ENCODE data around the gene POU3F2. TPM values are rescaled to one million over a fixed set of nuclear protein-coding genes. Genes with fewer than 3 reads are reported as not detected.

POU3F2 gene
- total and polyA plus RNA-seq, 9 of the 15 experiments (the other 6 are each of a cell fraction or from before 2014, with no cell fraction given): 0.08 to 0.46 (median 0.36) TPM

GRCh38 chr6:98838975-98839374 is 4.6 kb downstream of the POU3F2 start (continued):
- TF ChIP-seq DEAF1 (CRISPR knock-in tag; IDR thresholded peaks at IDR 0.05) (no peak), FOXJ2 (tag; IDR thresholded peaks at IDR 0.05) (no peak), ZNF561 (CRISPR knock-in tag; conservative IDR thresholded peaks at IDR 0.05) (no peak), NCOA4 (IDR thresholded peaks at IDR 0.05; ENCODE audit: partially characterized antibody) (no peak)

DNA sequence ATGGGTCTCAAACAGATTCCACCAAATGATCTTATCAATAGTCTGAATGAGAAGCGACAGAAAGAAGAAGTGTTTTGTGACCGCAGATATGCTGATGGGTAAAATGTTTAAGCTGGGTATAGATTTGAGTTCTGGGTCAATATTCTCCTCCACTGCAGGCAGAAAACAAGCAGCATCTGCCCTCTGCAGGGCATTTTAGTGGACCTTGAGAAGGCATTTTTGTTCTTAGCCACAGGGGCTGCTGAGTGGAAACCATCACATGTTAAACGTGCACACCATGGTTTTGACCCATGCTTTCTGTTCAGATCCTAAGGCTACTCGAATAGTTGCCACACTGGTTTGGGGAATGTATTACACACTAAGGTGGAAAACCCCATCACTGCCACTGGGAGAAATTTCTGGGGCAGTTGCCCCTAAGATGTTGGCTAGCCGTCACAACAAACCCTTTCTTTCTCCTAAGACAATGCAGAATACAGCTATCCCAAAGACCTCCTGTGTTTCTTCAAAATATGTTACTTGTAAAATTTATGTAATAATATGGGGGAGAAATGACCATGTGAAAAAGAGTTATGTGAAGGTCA is 5.5 kb downstream of the POU3F2 start:
- CTCF ChIA-PET (ENCODE audit: low intra/inter-chr PET ratio): interaction anchor here (0.8 kb wide), 2 partner anchors 64 to 71 kb away, joined by 3 to 5 read pairs; no protein-coding TSS in a partner anchor
- POLR2A ChIA-PET: no interaction called here
- ATAC-seq (peak; percentile 52), FAIRE-seq (peak; percentile 40), DNase-seq (ENCODE audit: extremely low read depth in 1 of 4, low spot score in 3 of 4) (peak in 1 of 4 experiments; percentile 44)
- Histone ChIP-seq H3K4me3 (no peak overlapping the region), H3K4me2 (ENCODE audit: insufficient read depth, low read length) (no peak overlapping the region), H2AFZ (ENCODE audit: low read depth, low read length) (no peak overlapping the region), H3K36me3 (ENCODE audit: control insufficient read depth, insufficient read depth, low read length) (no peaks in the 10 kb centered on the region), H4K20me1 (replicated peaks; ENCODE audit: control insufficient read depth, insufficient read depth, low read length) (no peaks in the 10 kb centered on the region), H3K27me3 (ENCODE audit: control insufficient read depth in 2 of 2, insufficient read depth in 2 of 2, low read length in 2 of 2) (peaks cover 0 to 25% of the 10 kb centered on the region in 2 experiments; a peak in 2 of 5 replicates), H3K4me1 (replicated peaks in 1 of 2; ENCODE audit: control insufficient read depth in 2 of 2, insufficient read depth in 2 of 2, low read length in 2 of 2) (peaks cover 0 to 19% of the 10 kb centered on the region in 2 experiments; a peak in 4 of 5 replicates), H3K9me3 (replicated peaks; ENCODE audit: control insufficient read depth, insufficient read depth, low read depth, low read length) (no peaks in the 10 kb centered on the region), H3K9ac (ENCODE audit: insufficient read depth in 1 of 2, low read depth in 2 of 2, low read length in 2 of 2) (no peak overlapping the region), H3K79me2 (ENCODE audit: control insufficient read depth, insufficient read depth, low read length) (no peaks in the 10 kb centered on the region; the same call in 2 of the 3 replicates), H3K9me1 (ENCODE audit: control insufficient read depth, insufficient read depth, low read length) (no peaks in the 10 kb centered on the region), H3K27ac (ENCODE audit: extremely low read depth, low read depth, low read length) (no peak overlapping the region)
- no TSS peak for BruUV-seq (replicated peaks)
- in situ Hi-C loops (cut with MboI): loop anchor here (5.0 kb wide), 1 partner anchor 68 kb away; no protein-coding TSS in a partner anchor
- intact Hi-C loops (cut with micrococcal nuclease): loop anchor here (1.0 kb wide), 1 partner anchor 71 kb away; no protein-coding TSS in a partner anchor
- 19% methylated on average over 5 of the region's 5 CpGs for WGBS (ENCODE audit: insufficient coverage, low coverage, missing lambda C conversion rate)
- TF ChIP-seq TAF9B (IDR thresholded peaks at IDR 0.05; ENCODE audit: partially characterized antibody): no peak
- TF ChIP-seq, protein P1, sequence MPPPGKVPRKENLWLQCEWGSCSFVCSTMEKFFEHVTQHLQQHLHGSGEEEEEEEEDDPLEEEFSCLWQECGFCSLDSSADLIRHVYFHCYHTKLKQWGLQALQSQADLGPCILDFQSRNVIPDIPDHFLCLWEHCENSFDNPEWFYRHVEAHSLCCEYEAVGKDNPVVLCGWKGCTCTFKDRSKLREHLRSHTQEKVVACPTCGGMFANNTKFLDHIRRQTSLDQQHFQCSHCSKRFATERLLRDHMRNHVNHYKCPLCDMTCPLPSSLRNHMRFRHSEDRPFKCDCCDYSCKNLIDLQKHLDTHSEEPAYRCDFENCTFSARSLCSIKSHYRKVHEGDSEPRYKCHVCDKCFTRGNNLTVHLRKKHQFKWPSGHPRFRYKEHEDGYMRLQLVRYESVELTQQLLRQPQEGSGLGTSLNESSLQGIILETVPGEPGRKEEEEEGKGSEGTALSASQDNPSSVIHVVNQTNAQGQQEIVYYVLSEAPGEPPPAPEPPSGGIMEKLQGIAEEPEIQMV (tag; conservative IDR thresholded peaks at IDR 0.05; ENCODE audit: low read depth): no peak
- TF ChIP-seq BACH1 (tag; IDR thresholded peaks at IDR 0.05): no peak
- TF ChIP-seq SMC3 (conservative IDR thresholded peaks at IDR 0.05; ENCODE audit: insufficient read depth, low read depth, low read length): peak; percentile 33; the same call in 1 of the 2 replicates
- TF ChIP-seq, protein P2, sequence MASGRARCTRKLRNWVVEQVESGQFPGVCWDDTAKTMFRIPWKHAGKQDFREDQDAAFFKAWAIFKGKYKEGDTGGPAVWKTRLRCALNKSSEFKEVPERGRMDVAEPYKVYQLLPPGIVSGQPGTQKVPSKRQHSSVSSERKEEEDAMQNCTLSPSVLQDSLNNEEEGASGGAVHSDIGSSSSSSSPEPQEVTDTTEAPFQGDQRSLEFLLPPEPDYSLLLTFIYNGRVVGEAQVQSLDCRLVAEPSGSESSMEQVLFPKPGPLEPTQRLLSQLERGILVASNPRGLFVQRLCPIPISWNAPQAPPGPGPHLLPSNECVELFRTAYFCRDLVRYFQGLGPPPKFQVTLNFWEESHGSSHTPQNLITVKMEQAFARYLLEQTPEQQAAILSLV (tag; IDR thresholded peaks at IDR 0.05): no peak
- TF ChIP-seq CTCF (IDR thresholded peaks at IDR 0.05 in 2 of 3, conservative IDR thresholded peaks at IDR 0.05 in 1 of 3; ENCODE audit: insufficient read depth in 2 of 3, low read depth in 1 of 3, low read length in 3 of 3): peak; percentile 39 to 68 (median 49); a peak in 5 of 6 replicates
- TF ChIP-seq, protein P3, sequence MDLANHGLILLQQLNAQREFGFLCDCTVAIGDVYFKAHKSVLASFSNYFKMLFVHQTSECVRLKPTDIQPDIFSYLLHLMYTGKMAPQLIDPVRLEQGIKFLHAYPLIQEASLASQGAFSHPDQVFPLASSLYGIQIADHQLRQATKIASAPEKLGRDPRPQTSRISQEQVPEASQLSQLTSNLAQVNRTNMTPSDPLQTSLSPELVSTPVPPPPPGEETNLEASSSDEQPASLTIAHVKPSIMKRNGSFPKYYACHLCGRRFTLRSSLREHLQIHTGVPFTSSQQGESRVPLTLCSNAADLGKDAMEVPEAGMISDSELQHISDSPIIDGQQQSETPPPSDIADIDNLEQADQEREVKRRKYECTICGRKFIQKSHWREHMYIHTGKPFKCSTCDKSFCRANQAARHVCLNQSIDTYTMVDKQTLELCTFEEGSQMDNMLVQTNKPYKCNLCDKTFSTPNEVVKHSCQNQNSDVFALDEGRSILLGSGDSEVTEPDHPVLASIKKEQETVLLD (IDR thresholded peaks at IDR 0.05): no peak
- no peak for TF ChIP-seq CREM (IDR thresholded peaks at IDR 0.05; ENCODE audit: low read depth)
